Measurements from ENCODE around the gene SOX12.

GRCh38 chr20:309306-309840, 16.0 kb upstream of the SOX12 start:
- TF ChIP-seq, protein P1, sequence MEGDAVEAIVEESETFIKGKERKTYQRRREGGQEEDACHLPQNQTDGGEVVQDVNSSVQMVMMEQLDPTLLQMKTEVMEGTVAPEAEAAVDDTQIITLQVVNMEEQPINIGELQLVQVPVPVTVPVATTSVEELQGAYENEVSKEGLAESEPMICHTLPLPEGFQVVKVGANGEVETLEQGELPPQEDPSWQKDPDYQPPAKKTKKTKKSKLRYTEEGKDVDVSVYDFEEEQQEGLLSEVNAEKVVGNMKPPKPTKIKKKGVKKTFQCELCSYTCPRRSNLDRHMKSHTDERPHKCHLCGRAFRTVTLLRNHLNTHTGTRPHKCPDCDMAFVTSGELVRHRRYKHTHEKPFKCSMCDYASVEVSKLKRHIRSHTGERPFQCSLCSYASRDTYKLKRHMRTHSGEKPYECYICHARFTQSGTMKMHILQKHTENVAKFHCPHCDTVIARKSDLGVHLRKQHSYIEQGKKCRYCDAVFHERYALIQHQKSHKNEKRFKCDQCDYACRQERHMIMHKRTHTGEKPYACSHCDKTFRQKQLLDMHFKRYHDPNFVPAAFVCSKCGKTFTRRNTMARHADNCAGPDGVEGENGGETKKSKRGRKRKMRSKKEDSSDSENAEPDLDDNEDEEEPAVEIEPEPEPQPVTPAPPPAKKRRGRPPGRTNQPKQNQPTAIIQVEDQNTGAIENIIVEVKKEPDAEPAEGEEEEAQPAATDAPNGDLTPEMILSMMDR (IDR thresholded peaks at IDR 0.05; ENCODE audit: low read length): no peak
- TF ChIP-seq EZH2 (optimal IDR thresholded peaks at IDR 0.05; ENCODE audit: low read depth, low read length): no peak
- no peak for TF ChIP-seq EZH2phosphoT487 (IDR thresholded peaks at IDR 0.05; ENCODE audit: low read length)

Measured in MM.1S (cell line).